22Rv1 (cell line): ENCODE data around the gene CAMTA1.
A peak's percentile ranks its signal among the peaks of the same experiment; 100 is the strongest.

Experiments used
- H3K27ac ChIP-seq: fragments of 450-650 bp; 2 replicates; pipeline ENCODE4 v1.5.1; 2017
- CTCF ChIP-seq: fragments of 450-650 bp; IDR thresholded peaks from 2 replicates; pipeline ENCODE4 v1.5.1; 2017; ENCODE audit warnings: mild to moderate bottlenecking
- ZFX ChIP-seq: fragments of 450-650 bp; IDR thresholded peaks from 2 replicates; pipeline ENCODE4 v1.6.1; 2017; ENCODE audit warnings: antibody characterized with exemption, borderline replicate concordance

The CAMTA1 gene

DNA sequence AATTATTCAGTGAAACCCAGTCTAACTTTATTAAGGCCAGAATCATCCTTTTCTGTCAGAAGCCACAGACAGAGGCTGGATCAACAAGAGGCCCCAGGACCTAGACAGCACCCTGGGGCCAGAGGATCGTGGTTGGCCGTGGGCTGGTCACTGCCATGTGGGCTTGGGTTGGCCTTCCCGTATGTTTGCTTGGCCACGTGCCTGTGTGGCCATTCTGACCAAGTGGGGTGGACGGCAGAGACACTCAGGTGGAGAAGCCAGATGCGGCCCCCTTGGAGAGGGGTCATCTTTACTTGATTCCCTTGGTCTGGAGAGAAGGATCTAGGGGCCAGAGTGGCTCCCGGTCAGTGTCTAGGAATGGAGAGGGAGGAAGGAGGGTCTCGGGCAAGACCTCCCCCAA lies 327.9 kb downstream of the CAMTA1 start:
- TF ChIP-seq CTCF = no peak
- TF ChIP-seq ZFX = no peak
- H3K27ac ChIP-seq = no peak overlapping the region

GRCh38 chr1:7113822-7114221 lies 328.6 kb downstream of the CAMTA1 start:
- no peak for TF ChIP-seq CTCF
- no peak for TF ChIP-seq ZFX

DNA sequence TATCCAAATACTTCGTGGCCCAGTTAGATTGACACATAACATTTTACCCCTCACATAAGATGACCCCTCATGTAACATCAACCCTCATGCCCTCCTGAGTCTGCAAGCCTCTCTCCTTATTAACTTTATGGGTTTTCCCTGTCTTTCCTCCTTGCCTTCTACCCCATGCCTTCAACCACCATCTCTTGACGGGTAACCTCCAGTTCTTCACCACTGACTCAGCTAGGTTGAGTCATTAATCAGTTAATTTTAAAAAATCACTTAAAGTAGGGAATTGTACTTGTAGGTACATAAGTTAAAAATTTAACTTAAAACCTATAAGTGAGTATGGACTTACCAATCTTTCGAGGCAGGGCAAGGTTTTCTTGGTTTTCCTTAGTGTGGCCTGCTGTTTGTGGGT lies 330.7 kb downstream of the CAMTA1 start:
- no peak for TF ChIP-seq ZFX
- no peak for TF ChIP-seq CTCF
- no peak overlapping the region for H3K27ac ChIP-seq

More at GRCh38 chr1:7113822-7114221, 328.6 kb downstream of the CAMTA1 start:
- H3K27ac ChIP-seq = no peak overlapping the region

- no peak overlapping the region for H3K27ac ChIP-seq
- TF ChIP-seq CTCF (peak; percentile 18; the same call in 1 of the 2 replicates), ZFX (no peak)
These were observed 332.4 kb downstream of the CAMTA1 start for GRCh38 chr1:7117399-7118281.

DNA sequence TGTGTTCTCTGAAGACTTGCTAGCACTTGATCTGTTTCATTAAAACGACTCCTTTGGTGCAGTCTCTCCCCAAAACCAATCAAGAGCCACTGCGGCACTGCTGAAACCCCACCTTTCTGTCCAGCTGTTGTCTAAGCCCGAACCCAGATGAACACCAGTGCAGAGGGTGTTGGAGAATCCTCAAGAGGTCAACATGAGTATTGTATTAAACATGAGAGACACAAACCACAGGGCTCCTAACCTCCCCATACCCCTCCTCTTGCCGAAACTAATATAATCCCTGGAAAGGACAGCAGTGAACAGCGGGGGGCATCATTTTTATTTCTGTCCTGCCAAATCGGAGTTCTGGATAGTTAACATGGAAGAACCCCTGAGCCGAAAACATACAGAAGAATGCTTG lies 333.9 kb downstream of the CAMTA1 start:
- TF ChIP-seq CTCF (no peak), ZFX (no peak)
- H3K27ac ChIP-seq = no peak overlapping the region

GRCh38 chr1:7120863-7121621 lies 335.8 kb downstream of the CAMTA1 start:
- H3K27ac ChIP-seq = no peak overlapping the region
- TF ChIP-seq ZFX (no peak), CTCF (peak; percentile 35)

GRCh38 chr1:7121622-7121988 lies 336.4 kb downstream of the CAMTA1 start:
- no peak overlapping the region for H3K27ac ChIP-seq
- TF ChIP-seq CTCF (no peak), ZFX (no peak)
